DND-41 (cell line): ENCODE data around the gene NR2F1.

Experiments
- ATAC-seq: fragments of 200-7000 bp; cut with Tn5 transposase; 3 replicates; pipeline ENCODE4 v1.9.1; 2021; ENCODE audit warnings: low read depth; ENCODE audit not compliant: insufficient read depth
- DNase-seq: peaks from one replicate; pipeline ENCODE4 v3.0.0-alpha.2; 2020
- H2AFZ ChIP-seq: 2 replicates; pipeline ENCODE4 v1.6.0; 2012; ENCODE audit warnings: low read depth, low read length
- H3K27ac ChIP-seq: 2 replicates; pipeline ENCODE4 v1.5.1; 2012; ENCODE audit warnings: low read length, inconsistent platforms
- H3K27me3 ChIP-seq: fragments of 200-600 bp; sonication (generic); 2 replicates; pipeline ENCODE4 v1.6.0; 2012; ENCODE audit warnings: low read length, mild to moderate bottlenecking, inconsistent platforms; ENCODE audit not compliant: insufficient read depth, poor library complexity
- H3K36me3 ChIP-seq: 2 replicates; pipeline ENCODE4 v1.5.1; 2012; ENCODE audit warnings: low read length, inconsistent platforms; ENCODE audit not compliant: insufficient read depth
- H3K4me1 ChIP-seq: 2 replicates; pipeline ENCODE4 v1.5.1; 2012; ENCODE audit warnings: mild to moderate bottlenecking, low read length; ENCODE audit not compliant: insufficient read depth
- H3K4me2 ChIP-seq: 2 replicates; pipeline ENCODE4 v1.6.0; 2012; ENCODE audit warnings: mild to moderate bottlenecking, moderate library complexity, low read length, inconsistent platforms; ENCODE audit not compliant: insufficient read depth
- H3K4me3 ChIP-seq, 2 experiments: fragments of 200-600 bp in 1 of 2; shearing (Covaris generic) in 1 of 2; 2 replicates each; pipeline ENCODE4 v1.5.1; 2012 to 2016; ENCODE audit warnings: inconsistent platforms in 2 of 2, low read length in 2 of 2, mild to moderate bottlenecking in 2 of 2, low read depth in 1 of 2, moderate library complexity in 1 of 2
- H3K79me2 ChIP-seq: 2 replicates; pipeline ENCODE4 v1.6.0; 2012; ENCODE audit warnings: low read length, inconsistent platforms; ENCODE audit not compliant: insufficient read depth
- H3K9ac ChIP-seq: 2 replicates; pipeline ENCODE4 v1.6.0; 2012; ENCODE audit warnings: low read depth, mild to moderate bottlenecking, inconsistent platforms, low read length, moderate library complexity
- H3K9me3 ChIP-seq: 2 replicates; pipeline ENCODE4 v1.5.1; 2012; ENCODE audit warnings: low read length, moderate library complexity, mild to moderate bottlenecking, inconsistent platforms; ENCODE audit not compliant: insufficient read depth, severe bottlenecking
- H4K20me1 ChIP-seq: 2 replicates; pipeline ENCODE4 v1.6.0; 2012; ENCODE audit warnings: low read length; ENCODE audit not compliant: insufficient read depth
- CTCF ChIP-seq: IDR thresholded peaks from 2 replicates; pipeline ENCODE4 v1.5.1; 2012; ENCODE audit warnings: borderline replicate concordance, low read length, moderate library complexity, mild to moderate bottlenecking; ENCODE audit not compliant: poor library complexity, severe bottlenecking; ENCODE audit errors: extremely low read depth
- EZH2 ChIP-seq: IDR thresholded peaks from 3 replicates; pipeline ENCODE4 v1.6.1; 2012; ENCODE audit warnings: borderline replicate concordance, low read depth, mild to moderate bottlenecking, moderate library complexity, low read length, inconsistent platforms; ENCODE audit not compliant: severe bottlenecking

Gene NR2F1

GRCh38 chr5:93572608-93573353 lies 10.2 kb upstream of the NR2F1 start:
- no peaks in the 10 kb centered on the region for H3K36me3 ChIP-seq
- no peak overlapping the region for H3K9ac ChIP-seq
- DNase-seq (no peak), ATAC-seq (no peak)
- H3K4me2 ChIP-seq, result no peak overlapping the region
- TF ChIP-seq CTCF, result no peak
- TF ChIP-seq EZH2, result no peak
- H2AFZ ChIP-seq, result no peak overlapping the region
- H3K79me2 ChIP-seq, result no peaks in the 10 kb centered on the region
- peaks cover 8% of the 10 kb centered on the region for H3K27me3 ChIP-seq
- H4K20me1 ChIP-seq, result no peaks in the 10 kb centered on the region
- no peak overlapping the region for H3K4me3 ChIP-seq
- H3K9me3 ChIP-seq, result no peaks in the 10 kb centered on the region
- no peaks in the 10 kb centered on the region for H3K4me1 ChIP-seq
- no peak overlapping the region for H3K27ac ChIP-seq

- H3K9me3 ChIP-seq, result no peaks in the 10 kb centered on the region
- H3K4me1 ChIP-seq, result no peaks in the 10 kb centered on the region
- no peak overlapping the region for H2AFZ ChIP-seq
- no peak overlapping the region for H3K27ac ChIP-seq
- H3K4me2 ChIP-seq, result no peak overlapping the region
- no peak for DNase-seq
- H3K27me3 ChIP-seq, result peaks cover 8% of the 10 kb centered on the region
- no peaks in the 10 kb centered on the region for H3K79me2 ChIP-seq
- no peak for TF ChIP-seq EZH2
- TF ChIP-seq CTCF, result no peak
- H4K20me1 ChIP-seq, result no peaks in the 10 kb centered on the region
- no peak overlapping the region for H3K4me3 ChIP-seq
- no peak for ATAC-seq
- no peak overlapping the region for H3K9ac ChIP-seq
- no peaks in the 10 kb centered on the region for H3K36me3 ChIP-seq
Measured at GRCh38 chr5:93573354-93574351, 9.4 kb upstream of the NR2F1 start.

DNA sequence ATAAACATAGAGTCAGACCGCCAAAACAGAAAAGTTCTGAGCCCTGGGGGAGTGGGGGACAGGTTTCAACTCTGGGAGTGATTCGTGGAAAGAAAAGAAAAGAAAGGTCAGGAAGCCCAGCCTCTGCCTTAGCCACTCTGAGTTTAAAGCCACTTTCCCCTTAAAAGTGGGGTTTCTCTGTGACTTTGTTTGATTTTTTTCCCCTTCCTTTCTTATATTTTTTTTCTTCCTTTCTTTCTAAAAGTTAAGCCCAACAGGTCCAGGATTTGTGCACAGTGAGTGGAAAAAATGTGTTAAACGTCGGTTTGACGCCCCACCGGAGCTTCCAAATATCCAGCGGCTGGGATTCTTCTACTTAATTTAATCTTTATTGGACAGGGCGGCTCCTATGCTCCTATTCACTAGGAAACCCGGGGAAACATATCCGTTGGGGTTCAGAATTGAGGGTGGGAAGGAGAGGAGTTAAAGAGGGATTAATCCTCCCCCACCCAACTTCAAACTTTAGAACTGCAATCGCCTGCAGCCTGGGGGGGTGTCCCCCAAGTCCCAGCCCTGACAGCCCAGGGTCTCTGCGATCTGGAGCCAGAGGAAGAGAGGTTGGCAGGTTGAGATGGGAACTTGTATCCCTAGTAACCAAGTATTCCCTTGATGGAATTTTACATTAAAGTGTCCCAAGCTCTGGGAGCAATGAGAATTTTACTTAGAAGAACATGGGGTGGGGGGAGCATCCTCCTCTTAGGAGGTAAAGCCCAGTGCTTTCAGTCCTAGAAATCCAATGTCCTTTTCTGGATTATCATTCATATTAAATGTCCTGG lies 8.3 kb upstream of the NR2F1 start:
- Histone ChIP-seq H3K27ac (no peak overlapping the region), H3K79me2 (no peaks in the 10 kb centered on the region), H3K9me3 (no peaks in the 10 kb centered on the region), H3K27me3 (peaks cover 6% of the 10 kb centered on the region), H3K36me3 (no peaks in the 10 kb centered on the region), H2AFZ (no peak overlapping the region), H4K20me1 (no peaks in the 10 kb centered on the region), H3K4me1 (no peaks in the 10 kb centered on the region), H3K9ac (no peak overlapping the region), H3K4me3 (no peak overlapping the region), H3K4me2 (no peak overlapping the region)
- ATAC-seq (no peak), DNase-seq (no peak)
- TF ChIP-seq EZH2, result no peak
